Brain microvascular endothelial cell (primary cell): ENCODE data around the gene PDXDC1.
"Not testable (repeated sequence)": the region's sequence is repeated elsewhere in the genome, so short reads cannot be mapped to it uniquely, and the experiment has no call there.

Experiments
- DNase-seq: peaks from one replicate; pipeline ENCODE4 v3.0.0-alpha.2; 2020
- H3K27ac ChIP-seq: fragments of 250-450 bp; sonication (Bioruptor Pico); 2 replicates; pipeline ENCODE4 v1.5.1; 2020; ENCODE audit warnings: mild to moderate bottlenecking, moderate library complexity
- H3K27me3 ChIP-seq: fragments of 250-450 bp; sonication (Bioruptor Pico); replicated peaks from 2 replicates; pipeline ENCODE4 v1.5.1; 2020; ENCODE audit warnings: mild to moderate bottlenecking
- H3K36me3 ChIP-seq: fragments of 250-450 bp; sonication (Bioruptor Pico); replicated peaks from 2 replicates; pipeline ENCODE4 v1.5.1; 2020; ENCODE audit warnings: mild to moderate bottlenecking
- H3K4me3 ChIP-seq: 2 replicates; pipeline ENCODE4 v1.5.1; 2011; ENCODE audit warnings: low read depth, mild to moderate bottlenecking, control low read depth, low read length, moderate library complexity
- CTCF ChIP-seq: IDR thresholded peaks from 2 replicates; pipeline ENCODE4 v1.5.1; 2011; ENCODE audit warnings: low read depth, mild to moderate bottlenecking, moderate library complexity, low read length, control low read depth, inconsistent platforms; ENCODE audit errors: missing control alignments
- in situ Hi-C: cut with HindIII; loops from 2 replicates; pipeline ENCODE4 v1.10.0; 2017; ENCODE audit warnings: low sequenced_read_pairs, low pct_ligation_motif_present

Gene PDXDC1

GRCh38 chr16:15057681-15058417 lies 83.0 kb downstream of the PDXDC1 start:
- in situ Hi-C loops: no loop called here
- Histone ChIP-seq H3K4me3 (no peak overlapping the region), H3K27me3 (no peaks in the 10 kb centered on the region), H3K27ac (no peak overlapping the region), H3K36me3 (peaks cover 33% of the 10 kb centered on the region)
- no peak for TF ChIP-seq CTCF
- no peak for DNase-seq

GRCh38 chr16:15059324-15059723 lies 84.5 kb downstream of the PDXDC1 start:
- H3K27ac ChIP-seq: no peak overlapping the region
- no peaks in the 10 kb centered on the region for H3K27me3 ChIP-seq
- in situ Hi-C loops: no loop called here
- no peak for TF ChIP-seq CTCF
- peaks cover 39% of the 10 kb centered on the region for H3K36me3 ChIP-seq
- no peak overlapping the region for H3K4me3 ChIP-seq
- no peak for DNase-seq

DNA sequence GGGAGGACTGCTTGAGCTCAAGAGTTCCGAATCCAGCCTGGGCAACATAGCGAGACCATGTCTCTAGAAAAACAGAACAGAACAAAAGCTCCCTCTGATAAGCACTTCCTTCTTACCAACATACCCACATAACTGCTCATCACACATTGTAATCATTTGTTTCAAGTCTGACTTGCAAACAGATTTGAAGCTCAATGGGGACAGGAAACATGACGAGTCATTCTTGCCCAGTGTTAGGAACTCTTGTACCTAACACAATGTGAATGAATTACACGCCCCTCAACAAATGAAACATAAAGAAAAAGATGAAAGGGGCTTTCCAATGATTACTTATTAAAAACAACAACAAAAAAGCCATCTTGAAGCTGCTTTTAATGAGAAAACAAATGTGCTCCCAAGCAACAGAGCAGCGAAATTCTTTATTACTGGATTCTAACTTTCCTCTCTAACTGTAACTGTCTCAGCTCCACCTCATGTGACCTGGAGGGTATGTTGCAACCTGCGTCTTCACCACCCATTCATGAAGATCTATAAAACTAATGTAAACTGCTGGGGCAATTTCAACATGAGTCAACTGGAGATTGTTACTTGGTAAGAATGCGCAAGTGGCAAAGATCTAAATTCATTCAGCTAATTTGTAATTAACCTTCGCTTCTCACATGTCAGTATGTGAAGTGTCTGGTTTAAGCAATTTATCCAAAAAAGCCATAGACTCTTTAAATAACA lies 87.4 kb downstream of the PDXDC1 start:
- in situ Hi-C loops, H3K27me3 ChIP-seq, H3K27ac ChIP-seq, H3K4me3 ChIP-seq, DNase-seq: not testable (repeated sequence)
- peaks cover 46% of the 10 kb centered on the region for H3K36me3 ChIP-seq

- H3K27me3 ChIP-seq, H3K27ac ChIP-seq, H3K4me3 ChIP-seq, in situ Hi-C loops, DNase-seq: not testable (repeated sequence)
- peaks cover 42% of the 10 kb centered on the region for H3K36me3 ChIP-seq
These were observed 91.1 kb downstream of the PDXDC1 start for GRCh38 chr16:15065961-15066360.

DNA sequence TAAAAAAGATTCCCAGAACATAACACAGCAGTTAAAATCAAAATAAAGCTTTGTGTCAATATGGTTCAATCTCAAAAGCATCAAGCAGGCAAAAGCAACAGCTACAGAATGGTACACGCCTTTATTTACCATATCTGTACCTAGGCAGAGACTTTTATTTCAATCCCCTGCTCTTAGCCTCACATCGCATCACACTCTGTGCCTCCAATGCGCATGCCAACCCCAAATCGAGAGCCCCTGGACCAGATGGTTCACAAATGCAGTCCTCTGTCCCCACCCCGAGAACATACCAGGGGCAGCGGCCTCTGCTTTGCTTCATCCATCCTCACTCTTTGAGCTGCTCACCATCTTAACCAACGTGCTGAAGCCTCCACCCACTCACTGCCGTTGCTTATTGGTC lies 91.9 kb downstream of the PDXDC1 start:
- H3K4me3 ChIP-seq, in situ Hi-C loops, H3K27me3 ChIP-seq, H3K27ac ChIP-seq, DNase-seq: not testable (repeated sequence)
- H3K36me3 ChIP-seq: peaks cover 38% of the 10 kb centered on the region

DNA sequence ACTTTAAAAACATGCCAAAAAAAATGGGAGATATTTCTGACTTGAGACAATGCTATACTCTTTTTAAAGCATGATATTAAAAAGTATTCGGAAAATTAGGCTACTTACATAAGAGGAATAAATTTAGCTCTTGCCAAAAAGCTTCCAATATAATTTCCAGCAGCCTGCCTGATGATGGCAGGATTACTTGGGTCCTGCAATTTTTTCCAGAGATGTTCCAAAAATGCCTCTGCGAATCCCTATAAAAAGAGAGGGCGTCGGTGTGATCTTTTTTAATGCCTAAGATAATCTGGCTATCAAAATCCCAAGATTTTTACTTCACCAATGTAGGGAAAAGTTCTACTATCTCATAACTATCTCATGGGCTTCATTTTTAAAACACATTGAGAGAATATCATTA lies 96.2 kb downstream of the PDXDC1 start:
- DNase-seq, in situ Hi-C loops, H3K27ac ChIP-seq, H3K4me3 ChIP-seq, H3K27me3 ChIP-seq: not testable (repeated sequence)
- peaks cover 40% of the 10 kb centered on the region for H3K36me3 ChIP-seq

- H3K4me3 ChIP-seq, in situ Hi-C loops, DNase-seq, H3K27ac ChIP-seq, H3K27me3 ChIP-seq: not testable (repeated sequence)
- H3K36me3 ChIP-seq: peaks cover 42% of the 10 kb centered on the region
- TF ChIP-seq CTCF: peak; percentile 37
These were observed 97.3 kb downstream of the PDXDC1 start for GRCh38 chr16:15071916-15072769.
